ENCODE data around the gene FASTKD1. TPM values are rescaled to one million over a fixed set of nuclear protein-coding genes. Genes with fewer than 3 reads are reported as not detected.

FASTKD1 gene
- total and polyA plus RNA-seq, 2 donors (not counting 1 experiment from before 2014, with no cell fraction given) = 8.5 to 31.0 TPM

DNA sequence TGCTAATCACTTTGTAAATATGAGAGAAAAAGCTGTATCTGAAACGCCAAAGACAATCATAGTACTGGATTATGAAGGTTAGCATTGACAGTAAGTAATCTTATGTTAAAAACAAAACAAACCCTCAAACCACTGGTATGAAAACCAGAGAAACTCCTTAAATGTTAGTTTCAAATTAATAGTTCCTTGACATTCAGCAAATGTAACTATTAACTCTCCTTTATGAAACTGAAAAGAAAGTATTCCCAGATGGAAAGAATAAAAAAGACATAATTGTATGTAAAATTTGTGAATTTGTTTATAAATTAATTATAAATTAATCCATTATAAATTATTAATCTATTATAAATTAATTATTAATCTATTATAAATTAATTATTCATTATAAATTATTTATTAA, 12.3 kb downstream of the FASTKD1 start:
- Histone ChIP-seq H3K36me3 (replicated peaks in 1 of 2; ENCODE audit: control extremely low read depth in 1 of 2, control insufficient read depth in 1 of 2, extremely low read depth in 1 of 2, insufficient read depth in 2 of 2, low read length in 1 of 2) (peaks cover 6% of the 10 kb centered on the region in 2 experiments), H3K9ac (ENCODE audit: low read length) (no peak overlapping the region), H3K79me2 (ENCODE audit: control insufficient read depth, insufficient read depth, low read length) (no peaks in the 10 kb centered on the region), H2AFZ (ENCODE audit: insufficient read depth, low read depth, low read length, poor library complexity, severe bottlenecking) (no peak overlapping the region), H3K4me2 (replicated peaks; ENCODE audit: low read depth, low read length, poor library complexity, severe bottlenecking) (no peak overlapping the region), H3K9me3 (ENCODE audit: control extremely low read depth in 1 of 3, control insufficient read depth in 2 of 3, insufficient read depth in 1 of 3, low read length in 2 of 3) (no peaks in the 10 kb centered on the region), H3K27me3 (replicated peaks in 1 of 4; ENCODE audit: control extremely low read depth in 1 of 4, control insufficient read depth in 3 of 4, insufficient read depth in 4 of 4, low read length in 3 of 4) (no peaks in the 10 kb centered on the region), H3K4me1 (ENCODE audit: control insufficient read depth in 2 of 2, insufficient read depth in 2 of 2, low read length in 2 of 2) (no peaks in the 10 kb centered on the region), H4K20me1 (ENCODE audit: control insufficient read depth, insufficient read depth, low read length, poor library complexity, severe bottlenecking) (no peaks in the 10 kb centered on the region), H3K4me3 (ENCODE audit: control extremely low read depth in 1 of 5, extremely low read depth in 1 of 5, insufficient read depth in 1 of 5, low read depth in 2 of 5, low read length in 4 of 5) (no peak overlapping the region), H3K27ac (ENCODE audit: low read length in 2 of 2) (no peak overlapping the region)
- H3K27ac Mint-ChIP-seq = no peak overlapping the region
- no CpG with 5 or more reads among the region's 1 CpG for WGBS (ENCODE audit: insufficient coverage)
- intact Hi-C loops (cut with micrococcal nuclease) = no loop called here
- DNase-seq = no peak
- H3K4me1 Mint-ChIP-seq = no peaks in the 10 kb centered on the region
- no peaks in the 10 kb centered on the region for H3K9me3 Mint-ChIP-seq (ENCODE audit: insufficient read depth)
- CTCF ChIA-PET = interaction anchor here (0.7 kb wide), 1 partner anchor 8 kb away, joined by 3 read pairs; no protein-coding TSS in a partner anchor
- no peak overlapping the region for H3K4me3 Mint-ChIP-seq
- H3K27me3 Mint-ChIP-seq = no peaks in the 10 kb centered on the region
- POLR2A ChIA-PET = interaction anchor here (0.7 kb wide), 1 partner anchor 97 kb away, joined by 3 read pairs; no protein-coding TSS in a partner anchor
- TF ChIP-seq EZH2 (IDR thresholded peaks at IDR 0.05; ENCODE audit: borderline replicate concordance, insufficient read depth, low read depth, low read length, poor library complexity, severe bottlenecking) = no peak
- TF ChIP-seq, protein P1, sequence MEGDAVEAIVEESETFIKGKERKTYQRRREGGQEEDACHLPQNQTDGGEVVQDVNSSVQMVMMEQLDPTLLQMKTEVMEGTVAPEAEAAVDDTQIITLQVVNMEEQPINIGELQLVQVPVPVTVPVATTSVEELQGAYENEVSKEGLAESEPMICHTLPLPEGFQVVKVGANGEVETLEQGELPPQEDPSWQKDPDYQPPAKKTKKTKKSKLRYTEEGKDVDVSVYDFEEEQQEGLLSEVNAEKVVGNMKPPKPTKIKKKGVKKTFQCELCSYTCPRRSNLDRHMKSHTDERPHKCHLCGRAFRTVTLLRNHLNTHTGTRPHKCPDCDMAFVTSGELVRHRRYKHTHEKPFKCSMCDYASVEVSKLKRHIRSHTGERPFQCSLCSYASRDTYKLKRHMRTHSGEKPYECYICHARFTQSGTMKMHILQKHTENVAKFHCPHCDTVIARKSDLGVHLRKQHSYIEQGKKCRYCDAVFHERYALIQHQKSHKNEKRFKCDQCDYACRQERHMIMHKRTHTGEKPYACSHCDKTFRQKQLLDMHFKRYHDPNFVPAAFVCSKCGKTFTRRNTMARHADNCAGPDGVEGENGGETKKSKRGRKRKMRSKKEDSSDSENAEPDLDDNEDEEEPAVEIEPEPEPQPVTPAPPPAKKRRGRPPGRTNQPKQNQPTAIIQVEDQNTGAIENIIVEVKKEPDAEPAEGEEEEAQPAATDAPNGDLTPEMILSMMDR (IDR thresholded peaks at IDR 0.05) = no peak
- ATAC-seq (ENCODE audit: low read depth) = no peak

DNA sequence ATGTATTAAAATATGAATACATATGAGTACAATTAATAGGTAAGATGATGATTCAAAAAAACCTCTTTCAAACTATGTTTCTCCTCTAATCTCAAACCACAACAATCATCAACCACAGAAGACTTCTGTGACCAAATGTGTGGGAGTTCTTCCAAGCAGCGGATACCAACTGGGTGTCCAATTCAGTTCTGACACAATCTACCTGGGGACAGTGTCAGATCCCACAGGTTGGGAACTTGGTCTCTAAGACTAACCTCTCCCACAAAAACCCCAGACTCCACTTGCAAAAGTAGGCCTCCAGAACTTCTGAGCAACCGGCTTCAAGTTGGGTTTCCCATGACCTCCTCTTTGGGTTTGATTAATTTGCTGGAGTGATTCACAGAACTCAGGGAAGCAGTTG, 26.9 kb downstream of the FASTKD1 start:
- H3K79me2 ChIP-seq (ENCODE audit: control insufficient read depth, insufficient read depth, low read length) = no peaks in the 10 kb centered on the region
- POLR2A ChIA-PET = no interaction called here
- intact Hi-C loops (cut with micrococcal nuclease) = no loop called here
- no peak overlapping the region for H3K27ac ChIP-seq (ENCODE audit: low read length in 2 of 2)
- H3K36me3 ChIP-seq (replicated peaks in 1 of 2; ENCODE audit: control extremely low read depth in 1 of 2, control insufficient read depth in 1 of 2, extremely low read depth in 1 of 2, insufficient read depth in 2 of 2, low read length in 1 of 2) = peaks cover 9 to 30% of the 10 kb centered on the region in 2 experiments
- no peaks in the 10 kb centered on the region for H3K4me1 Mint-ChIP-seq
- WGBS (ENCODE audit: insufficient coverage) = no CpG with 5 or more reads among the region's 2 CpGs
- no peaks in the 10 kb centered on the region for H3K9me3 Mint-ChIP-seq (ENCODE audit: insufficient read depth)
- H4K20me1 ChIP-seq (ENCODE audit: control insufficient read depth, insufficient read depth, low read length, poor library complexity, severe bottlenecking) = no peaks in the 10 kb centered on the region
- H3K9ac ChIP-seq (ENCODE audit: low read length) = no peak overlapping the region
- DNase-seq (no peak), ATAC-seq (ENCODE audit: low read depth) (no peak)
- no peaks in the 10 kb centered on the region for H3K4me1 ChIP-seq (ENCODE audit: control insufficient read depth in 2 of 2, insufficient read depth in 2 of 2, low read length in 2 of 2)
- no peak overlapping the region for H3K4me3 Mint-ChIP-seq
- H3K27me3 Mint-ChIP-seq = no peaks in the 10 kb centered on the region
- CTCF ChIA-PET = no interaction called here
- no peak overlapping the region for H3K27ac Mint-ChIP-seq
- no peak overlapping the region for H3K4me2 ChIP-seq (replicated peaks; ENCODE audit: low read depth, low read length, poor library complexity, severe bottlenecking)
- no peak overlapping the region for H3K4me3 ChIP-seq (ENCODE audit: control extremely low read depth in 1 of 5, extremely low read depth in 1 of 5, insufficient read depth in 1 of 5, low read depth in 2 of 5, low read length in 4 of 5)
- H3K9me3 ChIP-seq (ENCODE audit: control extremely low read depth in 1 of 3, control insufficient read depth in 2 of 3, insufficient read depth in 1 of 3, low read length in 2 of 3) = no peaks in the 10 kb centered on the region
- no peak overlapping the region for H2AFZ ChIP-seq (ENCODE audit: insufficient read depth, low read depth, low read length, poor library complexity, severe bottlenecking)
- TF ChIP-seq EZH2 (IDR thresholded peaks at IDR 0.05; ENCODE audit: borderline replicate concordance, insufficient read depth, low read depth, low read length, poor library complexity, severe bottlenecking) = no peak
- TF ChIP-seq, protein P1 (IDR thresholded peaks at IDR 0.05) = no peak
- H3K27me3 ChIP-seq (replicated peaks in 1 of 4; ENCODE audit: control extremely low read depth in 1 of 4, control insufficient read depth in 3 of 4, insufficient read depth in 4 of 4, low read length in 3 of 4) = no peaks in the 10 kb centered on the region

All from B cell (primary cell).